HepG2 (cell line): ENCODE results near the gene GDPD4. TPM values are rescaled to one million over a fixed set of nuclear protein-coding genes. Genes with fewer than 3 reads are reported as not detected.

Experiments used
- ATAC-seq: fragments of 200-7000 bp; cut with Tn5 transposase; 3 replicates; pipeline ENCODE4 v1.9.1; 2020; ENCODE audit warnings: mild to moderate bottlenecking, moderate library complexity
- BruUV-seq: library from RNA; stranded (reverse); fragments of 400-500 nt; replicated peaks from 2 replicates; lab custom pipeline; 2021; lab: Mats Ljungman, UMichigan
- CTCF ChIA-PET: fragments of 300-600 bp; formaldehyde crosslinking; extraction: SDS; loops from one replicate; lab custom pipeline; 2021; ENCODE audit warnings: low total read pairs, inconsistent platforms, low intra/inter-chr PET ratio; lab: Yijun Ruan, JAX
- POLR2A ChIA-PET: fragments of 350-600 bp; sonication (Branson Sonifier 250); formaldehyde crosslinking; loops from one replicate; lab custom pipeline; 2020; ENCODE audit warnings: antibody characterized with exemption, inconsistent platforms; lab: Yijun Ruan, JAX
- DNase-seq: peaks from one replicate; pipeline ENCODE4 v3.0.0-alpha.2; 2015; ENCODE audit warnings: low spot score
- FAIRE-seq: peaks from 3 replicates; lab custom pipeline; 2011; peaks lifted over from hg19 to GRCh38; lab: Jason Lieb, UNC
- H2AFZ ChIP-seq: one replicate; pipeline ENCODE4 v1.6.1; 2011; ENCODE audit warnings: low read length, inconsistent platforms
- H3K27ac ChIP-seq: fragments of 300-600 bp; 3 replicates; pipeline ENCODE4 v1.8.0; 2011; ENCODE audit warnings: mixed run types, mild to moderate bottlenecking, mixed read lengths, low read length, inconsistent platforms; ENCODE audit not compliant: insufficient read depth; ENCODE audit errors: extremely low read length
- H3K27me3 ChIP-seq, 2 experiments: fragments of 200-600 bp in 1 of 2; 2 replicates in 1 of 2; 3 replicates in 1 of 2; pipeline versions ENCODE4 v1.6.0 to v1.8.0; 2011; ENCODE audit warnings: low read length in 2 of 2, mild to moderate bottlenecking in 2 of 2, moderate library complexity in 2 of 2, inconsistent platforms in 1 of 2; ENCODE audit not compliant: insufficient read depth in 2 of 2, control insufficient read depth in 1 of 2
- H3K36me3 ChIP-seq, 2 experiments: fragments of 200-600 bp in 1 of 2; replicated peaks in 1 of 2; 2 replicates in 1 of 2; 3 replicates in 1 of 2; pipeline versions ENCODE4 v1.5.1 to v1.8.0; 2011; ENCODE audit warnings: low read length in 2 of 2, inconsistent platforms in 1 of 2; ENCODE audit not compliant: insufficient read depth in 2 of 2, control insufficient read depth in 1 of 2
- H3K4me1 ChIP-seq: 2 replicates; pipeline ENCODE4 v1.5.1; 2012; ENCODE audit warnings: low read length, inconsistent platforms; ENCODE audit not compliant: insufficient read depth
- H3K4me2 ChIP-seq: 2 replicates; pipeline ENCODE4 v1.6.0; 2011; ENCODE audit warnings: low read depth, low read length, inconsistent platforms
- H3K4me3 ChIP-seq, 3 experiments: fragments of 200-600 bp in 1 of 3; sonication (generic), shearing (Covaris generic) in 1 of 3; replicated peaks in 1 of 3; 2 replicates each; pipeline ENCODE4 v1.5.1; 2011 to 2016; ENCODE audit warnings: low read length in 3 of 3, inconsistent platforms in 2 of 3, low read depth in 2 of 3, mild to moderate bottlenecking in 2 of 3, control low read depth in 1 of 3, mixed read lengths in 1 of 3; ENCODE audit not compliant: insufficient read depth in 1 of 3
- H3K79me2 ChIP-seq: one replicate; pipeline ENCODE4 v1.6.1; 2011; ENCODE audit warnings: low read length, inconsistent platforms; ENCODE audit not compliant: insufficient read depth
- H3K9ac ChIP-seq: 2 replicates; pipeline ENCODE4 v1.6.0; 2011; ENCODE audit warnings: mild to moderate bottlenecking, low read depth, low read length, inconsistent platforms; ENCODE audit not compliant: insufficient read depth
- H3K9me3 ChIP-seq: 2 replicates; pipeline ENCODE4 v1.5.1; 2012; ENCODE audit warnings: mild to moderate bottlenecking, low read length
- H4K20me1 ChIP-seq: 2 replicates; pipeline ENCODE4 v1.6.0; 2011; ENCODE audit warnings: inconsistent platforms, mild to moderate bottlenecking, low read length, moderate library complexity; ENCODE audit not compliant: insufficient read depth
- HHEX ChIP-seq: IDR thresholded peaks from 2 replicates; pipeline ENCODE4 v1.6.1; 2016; ENCODE audit warnings: control low read depth
- HNRNPL ChIP-seq: fragments of 200-400 bp; formaldehyde crosslinking; IDR thresholded peaks from 2 replicates; pipeline ENCODE4 v1.6.1; 2017; ENCODE audit warnings: mild to moderate bottlenecking, low read depth, low read length
- KMT2A ChIP-seq: sonication (generic); formaldehyde crosslinking; IDR thresholded peaks from 2 replicates; pipeline ENCODE4 v1.4.0; 2020; ENCODE audit warnings: missing genetic modification reagents
- NFIB ChIP-seq: sonication (generic); formaldehyde crosslinking; IDR thresholded peaks from 2 replicates; pipeline ENCODE4 v1.9.0; 2021; ENCODE audit warnings: missing genetic modification reagents, mild to moderate bottlenecking, borderline replicate concordance
- THAP11 ChIP-seq: IDR thresholded peaks from 2 replicates; pipeline ENCODE4 v1.6.1; 2016; ENCODE audit warnings: missing biosample characterization, missing genetic modification reagents
- ZBTB21 ChIP-seq: sonication (generic); formaldehyde crosslinking; IDR thresholded peaks from 2 replicates; pipeline ENCODE4 v1.4.0; 2020; ENCODE audit warnings: missing genetic modification reagents
- ZNF12 ChIP-seq: sonication (generic); formaldehyde crosslinking; IDR thresholded peaks from 2 replicates; pipeline ENCODE4 v1.5.0; 2020; ENCODE audit warnings: missing genetic modification reagents
- ZNF709 ChIP-seq: sonication (generic); formaldehyde crosslinking; IDR thresholded peaks from 2 replicates; pipeline ENCODE4 v1.5.0; 2020; ENCODE audit warnings: mild to moderate bottlenecking, missing genetic modification reagents
- ZNF775 ChIP-seq: sonication (generic); formaldehyde crosslinking; IDR thresholded peaks from 2 replicates; pipeline ENCODE4 v1.4.0; 2020; ENCODE audit warnings: missing genetic modification reagents, mild to moderate bottlenecking, moderate library complexity, borderline replicate concordance
- WGBS: methylation state at CpG from one replicate; pipeline ENCODE4 v1.1.6; 2017; ENCODE audit warnings: low lambda C conversion rate; 5-methylcytosine and 5-hydroxymethylcytosine counted together
- in situ Hi-C: cut with HindIII; loops from 2 replicates; pipeline ENCODE4 v1.10.0; 2017; ENCODE audit warnings: low pct_unique_long_range_greater_than_20kb; ENCODE audit not compliant: extremely low pct_ligation_motif_present
- intact Hi-C: fragments of 100-400 bp; cut with micrococcal nuclease; formaldehyde crosslinking; loops from one replicate; pipeline ENCODE4 v1.10.0; 2022; ENCODE audit not compliant: unreplicated experiment
- polyA plus RNA-seq, 8 experiments: library from polyadenylated mRNA; depleted of rRNA in 3 of 8; stranded (reverse) in 7 of 8; unstranded in 1 of 8; fragments of >200 nt; fragmentation: Illumina TruSeq in 4 of 8; extraction: Trizol in 4 of 8; gene quantifications; 2 replicates each; pipeline versions ENCODE4 v1.2.1 to v1.2.3, GENCODE V29; 2011 to 2016; ENCODE audit warnings: low read depth in 4 of 8, missing spikeins in 1 of 8, mixed read lengths in 1 of 8; ENCODE audit not compliant: insufficient read depth in 1 of 8
- total RNA-seq, 5 experiments: library from RNA; depleted of rRNA; stranded (reverse); fragments of >200 nt; fragmentation: Illumina TruSeq; extraction: Trizol; gene quantifications; 2 replicates each; pipeline ENCODE4 v1.2.3, GENCODE V29; 2016; ENCODE audit warnings: low read depth in 1 of 5
- TF ChIP-seq, protein P1 (sequence below): sonication (generic); formaldehyde crosslinking; IDR thresholded peaks from 2 replicates; pipeline ENCODE4 v1.4.0; 2020; ENCODE audit warnings: missing genetic modification reagents, borderline replicate concordance
- TF ChIP-seq, protein P2 (sequence below): sonication (generic); formaldehyde crosslinking; IDR thresholded peaks from 2 replicates; pipeline ENCODE4 v1.5.1; 2020; ENCODE audit warnings: missing genetic modification reagents, mild to moderate bottlenecking, borderline replicate concordance
- TF ChIP-seq, protein P3 (sequence below): sonication (generic); formaldehyde crosslinking; IDR thresholded peaks from 2 replicates; pipeline ENCODE4 v1.4.0; 2020; ENCODE audit warnings: missing genetic modification reagents, borderline replicate concordance
- TF ChIP-seq, protein P4 (sequence below): sonication (generic); formaldehyde crosslinking; IDR thresholded peaks from 2 replicates; pipeline ENCODE4 v1.8.1; 2023; ENCODE audit warnings: mild to moderate bottlenecking, missing genetic modification reagents, borderline replicate concordance
- TF ChIP-seq, protein P5 (sequence below): sonication (generic); formaldehyde crosslinking; IDR thresholded peaks from 2 replicates; pipeline ENCODE4 v1.5.0; 2020; ENCODE audit warnings: mild to moderate bottlenecking, missing genetic modification reagents, moderate library complexity

GDPD4 gene
- total and polyA plus RNA-seq, 2 of the 13 experiments (the other 11 are each of a cell fraction or from before 2014, with no cell fraction given), result not detected

DNA sequence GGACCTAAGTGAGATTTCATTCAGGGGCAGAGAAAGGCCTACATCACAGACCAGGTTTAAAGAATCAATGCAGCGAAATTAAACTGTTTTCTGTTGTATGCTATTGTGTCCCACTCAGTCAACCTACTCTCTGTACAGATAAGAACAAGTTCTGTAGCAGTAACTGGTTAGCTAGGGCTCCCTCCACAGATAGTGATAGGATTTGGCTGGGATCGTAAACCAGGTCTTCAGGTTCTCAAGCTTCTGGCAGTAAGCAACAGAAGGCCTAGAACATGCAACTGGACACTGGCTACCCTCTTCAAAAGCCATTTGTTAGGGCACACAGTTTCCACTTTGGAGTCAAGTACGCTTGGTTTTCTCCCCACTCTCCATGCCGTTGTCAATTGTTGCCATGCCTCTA is 69.2 kb downstream of the GDPD4 start:
- no peaks in the 10 kb centered on the region for H3K9me3 ChIP-seq
- no peak overlapping the region for H3K27ac ChIP-seq
- ChIA-PET CTCF (no interaction called here), POLR2A (no interaction called here)
- no peak overlapping the region for H2AFZ ChIP-seq
- no peak for FAIRE-seq
- H3K27me3 ChIP-seq, result no peaks in the 10 kb centered on the region
- ATAC-seq, result no peak
- BruUV-seq, result no TSS peak
- no peak for DNase-seq
- H3K79me2 ChIP-seq, result no peaks in the 10 kb centered on the region
- in situ Hi-C loops (no loop called here), intact Hi-C loops (no loop called here)
- H3K36me3 ChIP-seq, result no peaks in the 10 kb centered on the region
- TF ChIP-seq HHEX (no peak), ZNF709 (CRISPR knock-in tag) (no peak), HNRNPL (no peak), THAP11 (no peak), ZNF12 (CRISPR knock-in tag) (no peak), ZNF775 (CRISPR knock-in tag) (no peak), NFIB (no peak), KMT2A (CRISPR knock-in tag) (no peak), ZBTB21 (no peak)
- TF ChIP-seq, protein P1, sequence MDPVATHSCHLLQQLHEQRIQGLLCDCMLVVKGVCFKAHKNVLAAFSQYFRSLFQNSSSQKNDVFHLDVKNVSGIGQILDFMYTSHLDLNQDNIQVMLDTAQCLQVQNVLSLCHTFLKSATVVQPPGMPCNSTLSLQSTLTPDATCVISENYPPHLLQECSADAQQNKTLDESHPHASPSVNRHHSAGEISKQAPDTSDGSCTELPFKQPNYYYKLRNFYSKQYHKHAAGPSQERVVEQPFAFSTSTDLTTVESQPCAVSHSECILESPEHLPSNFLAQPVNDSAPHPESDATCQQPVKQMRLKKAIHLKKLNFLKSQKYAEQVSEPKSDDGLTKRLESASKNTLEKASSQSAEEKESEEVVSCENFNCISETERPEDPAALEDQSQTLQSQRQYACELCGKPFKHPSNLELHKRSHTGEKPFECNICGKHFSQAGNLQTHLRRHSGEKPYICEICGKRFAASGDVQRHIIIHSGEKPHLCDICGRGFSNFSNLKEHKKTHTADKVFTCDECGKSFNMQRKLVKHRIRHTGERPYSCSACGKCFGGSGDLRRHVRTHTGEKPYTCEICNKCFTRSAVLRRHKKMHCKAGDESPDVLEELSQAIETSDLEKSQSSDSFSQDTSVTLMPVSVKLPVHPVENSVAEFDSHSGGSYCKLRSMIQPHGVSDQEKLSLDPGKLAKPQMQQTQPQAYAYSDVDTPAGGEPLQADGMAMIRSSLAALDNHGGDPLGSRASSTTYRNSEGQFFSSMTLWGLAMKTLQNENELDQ (CRISPR knock-in tag), result no peak
- TF ChIP-seq, protein P2, sequence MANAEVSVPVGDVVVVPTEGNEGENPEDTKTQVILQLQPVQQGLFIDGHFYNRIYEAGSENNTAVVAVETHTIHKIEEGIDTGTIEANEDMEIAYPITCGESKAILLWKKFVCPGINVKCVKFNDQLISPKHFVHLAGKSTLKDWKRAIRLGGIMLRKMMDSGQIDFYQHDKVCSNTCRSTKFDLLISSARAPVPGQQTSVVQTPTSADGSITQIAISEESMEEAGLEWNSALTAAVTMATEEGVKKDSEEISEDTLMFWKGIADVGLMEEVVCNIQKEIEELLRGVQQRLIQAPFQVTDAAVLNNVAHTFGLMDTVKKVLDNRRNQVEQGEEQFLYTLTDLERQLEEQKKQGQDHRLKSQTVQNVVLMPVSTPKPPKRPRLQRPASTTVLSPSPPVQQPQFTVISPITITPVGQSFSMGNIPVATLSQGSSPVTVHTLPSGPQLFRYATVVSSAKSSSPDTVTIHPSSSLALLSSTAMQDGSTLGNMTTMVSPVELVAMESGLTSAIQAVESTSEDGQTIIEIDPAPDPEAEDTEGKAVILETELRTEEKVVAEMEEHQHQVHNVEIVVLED (CRISPR knock-in tag), result no peak
- TF ChIP-seq, protein P3, sequence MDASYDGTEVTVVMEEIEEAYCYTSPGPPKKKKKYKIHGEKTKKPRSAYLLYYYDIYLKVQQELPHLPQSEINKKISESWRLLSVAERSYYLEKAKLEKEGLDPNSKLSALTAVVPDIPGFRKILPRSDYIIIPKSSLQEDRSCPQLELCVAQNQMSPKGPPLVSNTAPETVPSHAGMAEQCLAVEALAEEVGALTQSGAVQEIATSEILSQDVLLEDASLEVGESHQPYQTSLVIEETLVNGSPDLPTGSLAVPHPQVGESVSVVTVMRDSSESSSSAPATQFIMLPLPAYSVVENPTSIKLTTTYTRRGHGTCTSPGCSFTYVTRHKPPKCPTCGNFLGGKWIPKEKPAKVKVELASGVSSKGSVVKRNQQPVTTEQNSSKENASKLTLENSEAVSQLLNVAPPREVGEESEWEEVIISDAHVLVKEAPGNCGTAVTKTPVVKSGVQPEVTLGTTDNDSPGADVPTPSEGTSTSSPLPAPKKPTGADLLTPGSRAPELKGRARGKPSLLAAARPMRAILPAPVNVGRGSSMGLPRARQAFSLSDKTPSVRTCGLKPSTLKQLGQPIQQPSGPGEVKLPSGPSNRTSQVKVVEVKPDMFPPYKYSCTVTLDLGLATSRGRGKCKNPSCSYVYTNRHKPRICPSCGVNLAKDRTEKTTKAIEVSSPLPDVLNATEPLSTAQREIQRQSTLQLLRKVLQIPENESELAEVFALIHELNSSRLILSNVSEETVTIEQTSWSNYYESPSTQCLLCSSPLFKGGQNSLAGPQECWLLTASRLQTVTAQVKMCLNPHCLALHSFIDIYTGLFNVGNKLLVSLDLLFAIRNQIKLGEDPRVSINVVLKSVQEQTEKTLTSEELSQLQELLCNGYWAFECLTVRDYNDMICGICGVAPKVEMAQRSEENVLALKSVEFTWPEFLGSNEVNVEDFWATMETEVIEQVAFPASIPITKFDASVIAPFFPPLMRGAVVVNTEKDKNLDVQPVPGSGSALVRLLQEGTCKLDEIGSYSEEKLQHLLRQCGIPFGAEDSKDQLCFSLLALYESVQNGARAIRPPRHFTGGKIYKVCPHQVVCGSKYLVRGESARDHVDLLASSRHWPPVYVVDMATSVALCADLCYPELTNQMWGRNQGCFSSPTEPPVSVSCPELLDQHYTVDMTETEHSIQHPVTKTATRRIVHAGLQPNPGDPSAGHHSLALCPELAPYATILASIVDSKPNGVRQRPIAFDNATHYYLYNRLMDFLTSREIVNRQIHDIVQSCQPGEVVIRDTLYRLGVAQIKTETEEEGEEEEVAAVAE (CRISPR knock-in tag), result no peak
- TF ChIP-seq, protein P4, sequence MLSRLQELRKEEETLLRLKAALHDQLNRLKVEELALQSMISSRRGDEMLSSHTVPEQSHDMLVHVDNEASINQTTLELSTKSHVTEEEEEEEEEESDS, result no peak
- TF ChIP-seq, protein P5, sequence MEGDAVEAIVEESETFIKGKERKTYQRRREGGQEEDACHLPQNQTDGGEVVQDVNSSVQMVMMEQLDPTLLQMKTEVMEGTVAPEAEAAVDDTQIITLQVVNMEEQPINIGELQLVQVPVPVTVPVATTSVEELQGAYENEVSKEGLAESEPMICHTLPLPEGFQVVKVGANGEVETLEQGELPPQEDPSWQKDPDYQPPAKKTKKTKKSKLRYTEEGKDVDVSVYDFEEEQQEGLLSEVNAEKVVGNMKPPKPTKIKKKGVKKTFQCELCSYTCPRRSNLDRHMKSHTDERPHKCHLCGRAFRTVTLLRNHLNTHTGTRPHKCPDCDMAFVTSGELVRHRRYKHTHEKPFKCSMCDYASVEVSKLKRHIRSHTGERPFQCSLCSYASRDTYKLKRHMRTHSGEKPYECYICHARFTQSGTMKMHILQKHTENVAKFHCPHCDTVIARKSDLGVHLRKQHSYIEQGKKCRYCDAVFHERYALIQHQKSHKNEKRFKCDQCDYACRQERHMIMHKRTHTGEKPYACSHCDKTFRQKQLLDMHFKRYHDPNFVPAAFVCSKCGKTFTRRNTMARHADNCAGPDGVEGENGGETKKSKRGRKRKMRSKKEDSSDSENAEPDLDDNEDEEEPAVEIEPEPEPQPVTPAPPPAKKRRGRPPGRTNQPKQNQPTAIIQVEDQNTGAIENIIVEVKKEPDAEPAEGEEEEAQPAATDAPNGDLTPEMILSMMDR (CRISPR knock-in tag), result no peak
- no peak overlapping the region for H3K9ac ChIP-seq
- 62% methylated on average over 4 of the region's 4 CpGs for WGBS
- no peak overlapping the region for H3K4me2 ChIP-seq
- no peaks in the 10 kb centered on the region for H3K4me1 ChIP-seq
- H4K20me1 ChIP-seq, result no peaks in the 10 kb centered on the region
- no peak overlapping the region for H3K4me3 ChIP-seq
